HUES48 (cell line): Measurements from ENCODE around the gene COX7A2.

Experiments
- H3K27ac ChIP-seq: one replicate; pipeline ENCODE4 v1.7.0; 2013; ENCODE audit warnings: low read depth, low read length, inconsistent platforms
- H3K27me3 ChIP-seq: 2 replicates; pipeline ENCODE4 v1.6.1; 2013; ENCODE audit warnings: mild to moderate bottlenecking, low read length; ENCODE audit not compliant: control insufficient read depth, insufficient read depth
- H3K36me3 ChIP-seq: 2 replicates; pipeline ENCODE4 v1.6.1; 2013; ENCODE audit warnings: low read length; ENCODE audit not compliant: control insufficient read depth, insufficient read depth
- H3K4me1 ChIP-seq: 2 replicates; pipeline ENCODE4 v1.6.1; 2013; ENCODE audit warnings: mild to moderate bottlenecking, low read length; ENCODE audit not compliant: control insufficient read depth, insufficient read depth
- H3K4me3 ChIP-seq: 2 replicates; pipeline ENCODE4 v1.5.1; 2013; ENCODE audit warnings: mild to moderate bottlenecking, low read depth, low read length
- H3K9ac ChIP-seq: 2 replicates; pipeline ENCODE4 v1.6.1; 2013; ENCODE audit warnings: mild to moderate bottlenecking, low read depth, low read length, moderate library complexity
- H3K9me3 ChIP-seq: 2 replicates; pipeline ENCODE4 v1.6.1; 2013; ENCODE audit warnings: low read length; ENCODE audit not compliant: control insufficient read depth, insufficient read depth

COX7A2 gene

GRCh38 chr6:75220357-75220756 is 23.2 kb downstream of the COX7A2 start:
- Histone ChIP-seq H3K27ac (no peak overlapping the region), H3K9me3 (no peaks in the 10 kb centered on the region), H3K4me3 (no peak overlapping the region), H3K9ac (no peak overlapping the region), H3K36me3 (no peaks in the 10 kb centered on the region), H3K27me3 (no peaks in the 10 kb centered on the region), H3K4me1 (peaks cover 17% of the 10 kb centered on the region; the same call in 1 of the 2 replicates)

- H3K4me1 ChIP-seq = peaks cover 17% of the 10 kb centered on the region; the same call in 1 of the 2 replicates
- no peak overlapping the region for H3K9ac ChIP-seq
- no peaks in the 10 kb centered on the region for H3K9me3 ChIP-seq
- H3K27ac ChIP-seq = no peak overlapping the region
- H3K36me3 ChIP-seq = no peaks in the 10 kb centered on the region
- no peak overlapping the region for H3K4me3 ChIP-seq
- no peaks in the 10 kb centered on the region for H3K27me3 ChIP-seq
These were observed 24.3 kb downstream of the COX7A2 start for GRCh38 chr6:75219263-75219662.

DNA sequence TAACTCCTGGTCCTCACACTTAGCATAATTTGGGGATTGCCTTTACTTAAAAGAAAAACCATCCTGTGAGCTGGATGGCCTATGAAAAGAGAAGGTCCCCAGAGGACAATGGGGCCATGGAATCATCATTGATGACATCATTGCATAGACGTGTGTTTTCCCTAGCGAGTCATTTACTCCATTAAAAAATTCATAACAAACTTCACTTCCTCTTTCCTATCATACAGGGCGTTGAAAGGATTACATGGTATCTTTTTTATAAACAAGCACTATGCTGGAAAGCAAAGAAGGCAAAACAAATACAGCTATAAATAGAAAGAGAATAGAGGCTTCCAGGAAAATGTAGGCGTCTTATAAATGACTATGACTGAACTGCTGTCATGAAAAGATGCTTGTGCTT is 26.4 kb downstream of the COX7A2 start:
- no peak overlapping the region for H3K4me3 ChIP-seq
- no peaks in the 10 kb centered on the region for H3K36me3 ChIP-seq
- no peaks in the 10 kb centered on the region for H3K9me3 ChIP-seq
- H3K9ac ChIP-seq = no peak overlapping the region
- peaks cover 22% of the 10 kb centered on the region for H3K4me1 ChIP-seq
- H3K27ac ChIP-seq = no peak overlapping the region
- no peaks in the 10 kb centered on the region for H3K27me3 ChIP-seq

- Histone ChIP-seq H3K36me3 (no peaks in the 10 kb centered on the region), H3K9me3 (no peaks in the 10 kb centered on the region), H3K9ac (no peak overlapping the region), H3K27me3 (no peaks in the 10 kb centered on the region), H3K4me1 (peaks cover 40% of the 10 kb centered on the region), H3K4me3 (no peak overlapping the region), H3K27ac (no peak overlapping the region)
These were observed 28.3 kb downstream of the COX7A2 start for GRCh38 chr6:75215291-75215690.

GRCh38 chr6:75213732-75214131 is 29.9 kb downstream of the COX7A2 start:
- no peak overlapping the region for H3K9ac ChIP-seq

GRCh38 chr6:75213112-75213511 is 30.5 kb downstream of the COX7A2 start:
- Histone ChIP-seq H3K9ac (no peak overlapping the region), H3K36me3 (no peaks in the 10 kb centered on the region), H3K4me3 (peak overlapping the region; percentile 21; the same call in 1 of the 2 replicates), H3K27ac (peak overlapping the region; percentile 83), H3K4me1 (peaks cover 55% of the 10 kb centered on the region), H3K9me3 (no peaks in the 10 kb centered on the region), H3K27me3 (peaks cover 14% of the 10 kb centered on the region)

More at GRCh38 chr6:75213732-75214131, 29.9 kb downstream of the COX7A2 start:
- Histone ChIP-seq H3K27ac (peak overlapping the region; percentile 83), H3K36me3 (no peaks in the 10 kb centered on the region), H3K4me3 (no peak overlapping the region), H3K4me1 (peaks cover 48% of the 10 kb centered on the region), H3K27me3 (peaks cover 8% of the 10 kb centered on the region), H3K9me3 (no peaks in the 10 kb centered on the region)

DNA sequence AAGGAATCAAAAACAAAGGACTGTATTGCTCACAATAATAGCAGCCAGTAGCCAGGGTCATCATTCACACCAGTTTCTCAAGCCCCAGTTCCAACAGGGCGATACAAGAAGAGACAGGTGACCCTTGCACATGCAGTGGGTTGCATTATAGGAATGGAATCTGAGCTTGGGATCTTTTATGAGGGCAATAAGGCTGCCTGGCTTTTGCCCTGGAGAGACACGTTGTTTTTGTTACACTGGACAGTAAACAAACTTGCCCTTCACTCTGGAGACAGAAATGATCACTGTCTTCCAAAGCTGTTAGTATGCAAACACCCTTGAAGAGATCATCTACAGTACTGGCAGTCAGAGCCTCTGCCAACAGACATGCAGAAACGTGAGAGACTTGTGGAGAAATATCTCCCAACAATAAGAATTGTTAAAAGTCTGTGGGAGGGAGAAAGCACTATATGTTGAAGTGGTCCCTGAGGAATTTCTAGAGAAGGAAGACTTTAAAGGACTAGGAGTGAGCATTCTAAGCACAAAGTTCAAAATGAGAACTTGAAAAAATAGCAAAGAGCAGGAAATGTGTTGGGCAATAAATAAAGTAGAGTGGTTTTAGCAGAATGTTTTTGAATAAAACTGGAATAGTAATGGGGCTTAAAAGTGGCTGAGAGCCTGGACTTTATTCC is 31.5 kb downstream of the COX7A2 start:
- Histone ChIP-seq H3K9me3 (no peaks in the 10 kb centered on the region), H3K4me3 (no peak overlapping the region), H3K9ac (no peak overlapping the region), H3K4me1 (peaks cover 64% of the 10 kb centered on the region), H3K27ac (peak overlapping the region; percentile 83), H3K27me3 (peaks cover 25% of the 10 kb centered on the region), H3K36me3 (no peaks in the 10 kb centered on the region)

DNA sequence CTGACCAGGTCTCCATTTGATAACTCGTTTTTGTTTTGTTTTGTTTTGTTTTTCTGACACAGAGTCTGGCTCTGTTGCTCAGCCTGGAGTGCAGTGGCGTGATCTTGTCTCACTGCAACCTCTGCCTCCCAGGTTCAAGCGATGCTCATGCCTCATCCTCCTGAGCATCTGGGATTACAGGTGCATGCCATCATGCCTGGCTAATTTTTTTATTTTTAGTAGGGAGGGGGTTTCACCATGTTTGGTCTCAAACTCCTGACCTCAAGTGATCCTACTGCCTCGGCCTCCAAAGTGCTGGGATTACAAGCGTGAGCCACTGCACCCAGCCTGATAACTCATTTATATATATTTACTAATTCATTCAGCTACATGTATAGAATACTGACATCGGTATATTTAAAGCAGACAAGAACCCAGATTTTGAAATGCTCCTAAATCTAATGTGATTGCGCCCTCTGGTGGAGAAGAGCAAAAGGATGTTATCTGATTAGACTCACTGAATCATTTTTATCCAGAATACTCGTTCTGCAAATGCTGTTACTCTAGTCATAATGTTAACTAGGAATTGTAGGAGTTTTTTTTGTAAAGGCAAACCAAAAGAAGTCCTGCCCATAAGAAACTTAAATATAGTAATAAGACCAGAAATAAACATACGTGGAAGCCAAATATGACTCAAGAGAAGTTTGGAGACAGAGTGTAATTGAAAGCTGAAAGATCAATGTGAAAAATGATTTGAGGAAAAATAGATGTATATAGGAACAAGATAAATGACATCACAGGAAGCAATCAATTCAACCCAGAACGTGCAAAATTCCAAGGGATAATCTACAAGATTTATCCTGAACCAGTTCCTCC is 32.5 kb downstream of the COX7A2 start:
- H3K27ac ChIP-seq = no peak overlapping the region
- peaks cover 34% of the 10 kb centered on the region for H3K27me3 ChIP-seq
- H3K9me3 ChIP-seq = no peaks in the 10 kb centered on the region
- no peak overlapping the region for H3K9ac ChIP-seq
- H3K36me3 ChIP-seq = no peaks in the 10 kb centered on the region
- H3K4me1 ChIP-seq = peaks cover 68% of the 10 kb centered on the region
- no peak overlapping the region for H3K4me3 ChIP-seq

DNA sequence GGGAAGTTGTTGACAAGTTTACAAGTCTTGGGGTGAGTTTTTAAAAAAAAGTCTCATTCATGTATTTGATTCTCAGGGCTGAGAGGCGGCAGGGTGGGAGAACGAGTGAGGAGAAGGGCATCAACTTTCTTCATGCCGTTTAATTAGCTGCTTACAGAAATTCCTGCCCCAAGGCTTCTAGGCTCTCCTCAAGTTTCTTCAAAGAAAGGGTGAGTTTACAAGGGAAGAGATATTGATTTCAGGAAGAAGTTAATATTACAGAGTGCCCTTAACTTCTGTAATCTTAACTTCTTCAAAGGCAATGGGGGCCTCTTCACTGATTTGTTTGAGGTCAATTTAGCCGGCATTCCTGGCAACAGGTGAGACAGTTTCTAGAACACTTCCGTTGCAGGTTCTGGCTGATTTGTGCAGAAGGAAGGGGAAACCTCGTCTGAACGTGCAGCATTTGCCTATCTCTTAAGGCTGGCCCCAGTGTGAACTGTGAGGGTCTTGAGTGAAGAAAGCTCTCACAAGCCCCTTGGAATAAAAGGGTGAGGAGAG is 34.3 kb downstream of the COX7A2 start:
- H3K4me3 ChIP-seq = no peak overlapping the region

GRCh38 chr6:75208298-75209183 is 35.1 kb downstream of the COX7A2 start:
- Histone ChIP-seq H3K27ac (no peak overlapping the region), H3K9me3 (no peaks in the 10 kb centered on the region), H3K36me3 (no peaks in the 10 kb centered on the region), H3K9ac (no peak overlapping the region), H3K27me3 (peaks cover 60% of the 10 kb centered on the region), H3K4me1 (peaks cover 72% of the 10 kb centered on the region), H3K4me3 (peak overlapping the region; percentile 83)

More for the DNA sequence above, 34.3 kb downstream of the COX7A2 start:
- Histone ChIP-seq H3K27me3 (peaks cover 53% of the 10 kb centered on the region), H3K9me3 (no peaks in the 10 kb centered on the region), H3K4me1 (peaks cover 72% of the 10 kb centered on the region), H3K36me3 (no peaks in the 10 kb centered on the region), H3K27ac (no peak overlapping the region), H3K9ac (no peak overlapping the region)
